ENCODE data around the gene ACR. TPM values are rescaled to one million over a fixed set of nuclear protein-coding genes. Genes with fewer than 3 reads are reported as not detected.
A peak's percentile ranks its signal among the peaks of the same experiment; 100 is the strongest.

Gene ACR
- total and polyA plus RNA-seq, 4 experiments from 2014 or later: not detected

- Mint-ChIP-seq H3K4me3 (no peak overlapping the region), H3K36me3 (no peaks in the 10 kb centered on the region), H3K27ac (no peak overlapping the region), H3K9me3 (no peaks in the 10 kb centered on the region), H3K27me3 (peaks cover 3 to 4% of the 10 kb centered on the region in 2 donors), H3K4me1 (no peaks in the 10 kb centered on the region)
- no peak overlapping the region for H3K4me3 ChIP-seq (ENCODE audit: low read length in 2 of 2)
- H3K9me3 ChIP-seq (ENCODE audit: control insufficient read depth in 1 of 2, low read length in 2 of 2): no peaks in the 10 kb centered on the region
- H3K27me3 ChIP-seq (ENCODE audit: insufficient read depth, low read length): no peaks in the 10 kb centered on the region
- H3K4me1 ChIP-seq (ENCODE audit: insufficient read depth, low read length): no peaks in the 10 kb centered on the region
- no peak for DNase-seq
- ChIA-PET POLR2A (ENCODE audit: partially characterized antibody) (no interaction called here), CTCF (ENCODE audit: partially characterized antibody) (no interaction called here)
- no peak overlapping the region for H3K27ac ChIP-seq (ENCODE audit: low read depth, low read length)
- intact Hi-C loops (cut with micrococcal nuclease): no loop called here
- no peaks in the 10 kb centered on the region for H3K36me3 ChIP-seq (ENCODE audit: insufficient read depth, low read length)
Measured at GRCh38 chr22:50710221-50710620, 27.8 kb upstream of the ACR start.

GRCh38 chr22:50710886-50711285 lies 27.1 kb upstream of the ACR start:
- no peak for DNase-seq
- Histone ChIP-seq H3K4me3 (ENCODE audit: low read length in 2 of 2) (no peak overlapping the region), H3K27me3 (ENCODE audit: insufficient read depth, low read length) (no peaks in the 10 kb centered on the region), H3K27ac (ENCODE audit: low read depth, low read length) (no peak overlapping the region), H3K4me1 (ENCODE audit: insufficient read depth, low read length) (no peaks in the 10 kb centered on the region), H3K9me3 (ENCODE audit: control insufficient read depth in 1 of 2, low read length in 2 of 2) (no peaks in the 10 kb centered on the region), H3K36me3 (ENCODE audit: insufficient read depth, low read length) (no peaks in the 10 kb centered on the region)
- ChIA-PET CTCF (ENCODE audit: partially characterized antibody) (no interaction called here), POLR2A (ENCODE audit: partially characterized antibody) (no interaction called here)
- no peak overlapping the region for H3K4me3 Mint-ChIP-seq
- H3K4me1 Mint-ChIP-seq: no peaks in the 10 kb centered on the region
- H3K27ac Mint-ChIP-seq: no peak overlapping the region
- no peaks in the 10 kb centered on the region for H3K9me3 Mint-ChIP-seq
- H3K36me3 Mint-ChIP-seq: no peaks in the 10 kb centered on the region
- intact Hi-C loops (cut with micrococcal nuclease): no loop called here
- H3K27me3 Mint-ChIP-seq: peaks cover 3 to 4% of the 10 kb centered on the region in 2 donors

DNA sequence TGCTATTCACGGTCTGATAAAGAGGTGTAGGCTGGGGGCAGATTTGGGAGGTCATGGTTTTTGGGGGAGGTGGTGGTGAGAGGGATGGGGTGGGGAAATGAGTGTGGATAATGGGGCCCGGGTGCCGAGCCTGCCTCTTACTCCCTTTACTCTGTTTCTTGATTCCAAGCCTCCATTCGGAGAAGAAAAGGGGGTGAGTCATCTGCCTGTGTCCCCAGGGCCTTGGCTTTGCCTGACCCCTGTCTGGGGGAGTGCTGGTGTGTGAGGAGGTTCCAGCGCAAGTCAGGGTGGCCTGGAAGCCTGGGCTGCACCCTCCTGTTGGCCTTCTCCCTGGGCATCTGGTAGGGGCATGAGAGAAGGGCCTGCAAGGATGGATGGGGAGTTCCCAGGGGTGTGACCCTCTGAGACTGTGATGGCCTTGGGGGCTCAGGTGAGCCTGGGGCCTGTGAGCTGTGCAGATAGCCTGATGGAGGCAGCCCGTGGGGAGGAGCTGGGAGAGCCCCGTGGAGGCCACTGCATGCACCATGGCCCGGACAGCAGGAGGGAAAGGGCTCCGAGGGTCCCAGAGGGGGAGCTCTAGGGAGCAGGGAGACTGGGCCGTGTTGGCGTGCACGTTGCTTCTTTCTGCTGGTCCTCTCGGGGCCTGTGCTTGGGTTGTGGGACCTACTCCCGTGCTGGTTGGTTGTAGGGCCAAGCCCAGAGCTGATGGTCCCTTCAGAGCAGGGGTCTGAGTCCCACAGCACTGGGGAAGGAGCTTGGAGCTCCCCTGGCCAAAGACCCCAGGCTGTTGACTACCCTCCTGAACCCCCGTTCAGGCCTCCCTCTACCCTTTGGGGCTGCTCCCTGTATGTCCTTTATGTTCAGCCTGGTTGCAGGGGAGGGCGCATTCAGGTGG lies 26.3 kb upstream of the ACR start:
- H3K27me3 ChIP-seq (ENCODE audit: insufficient read depth, low read length): no peaks in the 10 kb centered on the region
- no peaks in the 10 kb centered on the region for H3K36me3 ChIP-seq (ENCODE audit: insufficient read depth, low read length)
- no peaks in the 10 kb centered on the region for H3K4me1 Mint-ChIP-seq
- no peaks in the 10 kb centered on the region for H3K36me3 Mint-ChIP-seq
- no peaks in the 10 kb centered on the region for H3K9me3 ChIP-seq (ENCODE audit: control insufficient read depth in 1 of 2, low read length in 2 of 2)
- H3K4me1 ChIP-seq (ENCODE audit: insufficient read depth, low read length): no peaks in the 10 kb centered on the region
- no peak overlapping the region for H3K4me3 ChIP-seq (ENCODE audit: low read length in 2 of 2)
- intact Hi-C loops (cut with micrococcal nuclease): no loop called here
- no peak overlapping the region for H3K4me3 Mint-ChIP-seq
- no peak overlapping the region for H3K27ac ChIP-seq (ENCODE audit: low read depth, low read length)
- no peaks in the 10 kb centered on the region for H3K9me3 Mint-ChIP-seq
- CTCF ChIA-PET (ENCODE audit: partially characterized antibody): no interaction called here
- no peak for DNase-seq
- H3K27me3 Mint-ChIP-seq: peaks cover 3 to 4% of the 10 kb centered on the region in 2 donors
- POLR2A ChIA-PET (ENCODE audit: partially characterized antibody): no interaction called here
- no peak overlapping the region for H3K27ac Mint-ChIP-seq

DNA sequence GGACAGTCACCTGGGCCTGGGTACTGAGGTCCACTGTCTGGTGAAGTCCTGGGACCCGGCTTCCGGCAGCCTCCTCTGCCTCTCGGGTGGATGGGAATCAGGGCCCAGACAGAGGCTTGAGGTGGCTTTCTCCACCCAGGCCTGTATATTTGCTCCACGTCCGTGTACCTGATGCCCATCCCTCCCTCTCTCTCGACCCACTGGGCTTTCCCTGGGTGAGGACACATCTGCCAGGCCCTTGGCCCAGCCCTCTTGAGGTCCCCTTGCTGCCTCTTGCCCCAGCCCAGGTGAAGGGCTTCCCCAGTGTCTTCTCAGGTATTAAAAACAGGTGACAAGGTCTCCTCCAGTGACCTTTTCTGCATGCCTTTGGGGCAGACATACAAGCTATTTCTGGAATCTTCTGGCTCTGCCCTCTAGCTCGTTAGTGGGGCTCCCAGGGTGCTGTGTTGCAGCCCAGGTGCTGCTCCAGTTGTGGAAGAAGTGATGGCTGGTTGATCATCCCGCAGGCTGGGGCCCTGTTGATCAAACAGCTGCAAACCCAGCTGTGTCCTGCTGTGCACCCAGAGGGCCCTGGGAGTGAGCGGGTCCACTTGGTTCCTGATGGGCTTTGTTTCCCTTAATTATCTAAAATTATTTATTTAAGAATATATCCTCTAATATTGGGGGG lies 25.5 kb upstream of the ACR start:
- no peaks in the 10 kb centered on the region for H3K36me3 Mint-ChIP-seq

DNA sequence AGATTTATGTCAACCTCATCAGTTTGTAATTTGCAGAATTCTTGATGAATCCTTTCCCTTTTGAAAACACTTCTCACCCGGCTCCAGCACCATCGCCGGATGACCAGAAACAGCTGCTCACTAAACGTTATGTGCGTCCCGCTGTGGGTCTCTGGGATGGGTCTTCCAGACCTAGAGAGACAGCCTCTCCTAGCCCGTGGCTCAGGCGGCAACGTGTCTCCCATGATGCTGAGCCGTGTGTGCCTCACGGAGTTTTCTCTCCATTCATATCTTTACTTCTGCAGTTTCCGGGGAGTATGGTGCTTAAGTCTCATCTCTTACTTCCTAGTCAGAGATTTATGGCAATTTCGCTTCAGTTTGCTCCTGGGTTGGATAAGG lies 25.0 kb upstream of the ACR start:
- Mint-ChIP-seq H3K27ac (peak overlapping the region in 1 of 7 donors; percentile 7), H3K4me1 (no peaks in the 10 kb centered on the region), H3K27me3 (peaks cover 3 to 4% of the 10 kb centered on the region in 2 donors), H3K4me3 (no peak overlapping the region), H3K9me3 (no peaks in the 10 kb centered on the region), H3K36me3 (no peaks in the 10 kb centered on the region)
- ChIA-PET POLR2A (ENCODE audit: partially characterized antibody) (no interaction called here), CTCF (ENCODE audit: partially characterized antibody) (no interaction called here)
- intact Hi-C loops (cut with micrococcal nuclease): no loop called here
- Histone ChIP-seq H3K36me3 (ENCODE audit: insufficient read depth, low read length) (no peaks in the 10 kb centered on the region), H3K27ac (ENCODE audit: low read depth, low read length) (no peak overlapping the region), H3K27me3 (ENCODE audit: insufficient read depth, low read length) (no peaks in the 10 kb centered on the region), H3K9me3 (ENCODE audit: control insufficient read depth in 1 of 2, low read length in 2 of 2) (no peaks in the 10 kb centered on the region), H3K4me3 (ENCODE audit: low read length in 2 of 2) (no peak overlapping the region), H3K4me1 (ENCODE audit: insufficient read depth, low read length) (no peaks in the 10 kb centered on the region)
- no peak for DNase-seq

More for the DNA sequence above, 25.5 kb upstream of the ACR start:
- H3K9me3 ChIP-seq (ENCODE audit: control insufficient read depth in 1 of 2, low read length in 2 of 2): no peaks in the 10 kb centered on the region
- H3K27me3 Mint-ChIP-seq: peaks cover 3 to 4% of the 10 kb centered on the region in 2 donors
- H3K4me1 Mint-ChIP-seq: no peaks in the 10 kb centered on the region
- H3K27ac ChIP-seq (ENCODE audit: low read depth, low read length): no peak overlapping the region
- ChIA-PET POLR2A (ENCODE audit: partially characterized antibody) (no interaction called here), CTCF (ENCODE audit: partially characterized antibody) (no interaction called here)
- H3K36me3 ChIP-seq (ENCODE audit: insufficient read depth, low read length): no peaks in the 10 kb centered on the region
- no peak overlapping the region for H3K4me3 ChIP-seq (ENCODE audit: low read length in 2 of 2)
- no peak for DNase-seq
- intact Hi-C loops (cut with micrococcal nuclease): no loop called here
- H3K9me3 Mint-ChIP-seq: no peaks in the 10 kb centered on the region
- H3K4me3 Mint-ChIP-seq: no peak overlapping the region
- no peak overlapping the region for H3K27ac Mint-ChIP-seq
- H3K27me3 ChIP-seq (ENCODE audit: insufficient read depth, low read length): no peaks in the 10 kb centered on the region
- no peaks in the 10 kb centered on the region for H3K4me1 ChIP-seq (ENCODE audit: insufficient read depth, low read length)

- Histone ChIP-seq H3K4me1 (ENCODE audit: insufficient read depth, low read length) (no peaks in the 10 kb centered on the region), H3K27me3 (ENCODE audit: insufficient read depth, low read length) (no peaks in the 10 kb centered on the region), H3K9me3 (ENCODE audit: control insufficient read depth in 1 of 2, low read length in 2 of 2) (no peaks in the 10 kb centered on the region), H3K4me3 (ENCODE audit: low read length in 2 of 2) (no peak overlapping the region), H3K36me3 (ENCODE audit: insufficient read depth, low read length) (no peaks in the 10 kb centered on the region), H3K27ac (ENCODE audit: low read depth, low read length) (no peak overlapping the region)
- no peaks in the 10 kb centered on the region for H3K4me1 Mint-ChIP-seq
- no peak overlapping the region for H3K4me3 Mint-ChIP-seq
- ChIA-PET POLR2A (ENCODE audit: partially characterized antibody) (no interaction called here), CTCF (ENCODE audit: partially characterized antibody) (no interaction called here)
- H3K9me3 Mint-ChIP-seq: no peaks in the 10 kb centered on the region
- peaks cover 1 to 3% of the 10 kb centered on the region in 2 donors for H3K27me3 Mint-ChIP-seq
- peak overlapping the region in 1 of 7 donors; percentile 80 for H3K27ac Mint-ChIP-seq
- no peaks in the 10 kb centered on the region for H3K36me3 Mint-ChIP-seq
- intact Hi-C loops (cut with micrococcal nuclease): no loop called here
- no peak for DNase-seq
Measured at GRCh38 chr22:50713571-50714056, 24.4 kb upstream of the ACR start.

- H3K36me3 ChIP-seq (ENCODE audit: insufficient read depth, low read length): no peaks in the 10 kb centered on the region
- Mint-ChIP-seq H3K4me3 (no peak overlapping the region), H3K36me3 (no peaks in the 10 kb centered on the region), H3K4me1 (no peaks in the 10 kb centered on the region), H3K27me3 (peaks cover under 1 to 1% of the 10 kb centered on the region in 2 donors), H3K27ac (peak overlapping the region in 2 of 7 donors; percentile 72 to 80), H3K9me3 (no peaks in the 10 kb centered on the region)
- CTCF ChIA-PET (ENCODE audit: partially characterized antibody): no interaction called here
- H3K4me3 ChIP-seq (ENCODE audit: low read length in 2 of 2): no peak overlapping the region
- no peak for DNase-seq
- POLR2A ChIA-PET (ENCODE audit: partially characterized antibody): no interaction called here
- intact Hi-C loops (cut with micrococcal nuclease): no loop called here
- no peak overlapping the region for H3K27ac ChIP-seq (ENCODE audit: low read depth, low read length)
- no peaks in the 10 kb centered on the region for H3K9me3 ChIP-seq (ENCODE audit: control insufficient read depth in 1 of 2, low read length in 2 of 2)
- no peaks in the 10 kb centered on the region for H3K4me1 ChIP-seq (ENCODE audit: insufficient read depth, low read length)
- no peaks in the 10 kb centered on the region for H3K27me3 ChIP-seq (ENCODE audit: insufficient read depth, low read length)
Measured at GRCh38 chr22:50714150-50714549, 23.9 kb upstream of the ACR start.
